Naive thymus-derived CD4-positive, alpha-beta T cell (primary cell): Measurements from ENCODE around the gene ZNF649. TPM values are rescaled to one million over a fixed set of nuclear protein-coding genes. Genes with fewer than 3 reads are reported as not detected.

ENCODE experiments used
- ATAC-seq: fragments of 150-1000 bp; cut with Tn5 transposase; 2 replicates; pipeline ENCODE4 v1.10.0; 2021; ENCODE audit warnings: mild to moderate bottlenecking, moderate library complexity
- CTCF ChIA-PET: fragments of 350-600 bp; sonication (Branson Sonifier 250); formaldehyde crosslinking; loops from one replicate; lab custom pipeline; 2021; ENCODE audit warnings: antibody characterized with exemption; lab: Charles Lee
- POLR2A ChIA-PET: fragments of 350-600 bp; sonication (Branson Sonifier 250); formaldehyde crosslinking; loops from one replicate; lab custom pipeline; 2021; ENCODE audit warnings: antibody characterized with exemption, inconsistent platforms; lab: Charles Lee
- DNase-seq, 9 donors: peaks; one replicate each; pipeline versions ENCODE4 v3.0.0 to v3.0.0-alpha.2; 2020 to 2022; ENCODE audit warnings: mixed read lengths in 1 of 9
- H3K27ac ChIP-seq: one replicate; pipeline ENCODE4 v1.7.0; 2013; ENCODE audit warnings: mild to moderate bottlenecking, low read depth, low read length, moderate library complexity
- H3K27me3 ChIP-seq, 2 donors: one replicate each; pipeline ENCODE4 v1.7.0; 2013; ENCODE audit warnings: low read length in 2 of 2, mild to moderate bottlenecking in 2 of 2, moderate library complexity in 2 of 2; ENCODE audit not compliant: control insufficient read depth in 2 of 2, insufficient read depth in 2 of 2
- H3K36me3 ChIP-seq, 3 experiments: 1 replicate in 2 of 3; 2 replicates in 1 of 3; pipeline ENCODE4 v1.7.0; 2013; ENCODE audit warnings: low read length in 3 of 3, mild to moderate bottlenecking in 3 of 3, moderate library complexity in 1 of 3; ENCODE audit not compliant: insufficient read depth in 3 of 3, control insufficient read depth in 2 of 3
- H3K4me1 ChIP-seq, 2 donors: one replicate each; pipeline ENCODE4 v1.7.0; 2013; ENCODE audit warnings: low read length in 2 of 2, mild to moderate bottlenecking in 2 of 2, moderate library complexity in 1 of 2; ENCODE audit not compliant: control insufficient read depth in 2 of 2, insufficient read depth in 2 of 2
- H3K4me3 ChIP-seq: 2 replicates; pipeline ENCODE4 v1.7.0; 2013; ENCODE audit warnings: mild to moderate bottlenecking, low read length
- H3K9me3 ChIP-seq, 3 experiments: 1 replicate in 2 of 3; 2 replicates in 1 of 3; pipeline ENCODE4 v1.7.0; 2013; ENCODE audit warnings: low read length in 3 of 3; ENCODE audit not compliant: control insufficient read depth in 2 of 3
- H3K27ac Mint-ChIP-seq, 9 donors: one replicate each; pipeline ENCODE4 v1.8.0; 2020 to 2022; ENCODE audit warnings: mixed read lengths in 9 of 9, mild to moderate bottlenecking in 8 of 9, moderate library complexity in 5 of 9, inconsistent platforms in 2 of 9
- H3K27me3 Mint-ChIP-seq, 5 donors: one replicate each; pipeline ENCODE4 v1.8.0; 2021 to 2022; ENCODE audit warnings: mixed read lengths in 5 of 5, mild to moderate bottlenecking in 1 of 5
- H3K36me3 Mint-ChIP-seq, 5 donors: one replicate each; pipeline ENCODE4 v1.8.0; 2020 to 2022; ENCODE audit warnings: mixed read lengths in 5 of 5, mild to moderate bottlenecking in 3 of 5, inconsistent platforms in 1 of 5
- H3K4me1 Mint-ChIP-seq, 7 donors: one replicate each; pipeline ENCODE4 v1.8.0; 2020 to 2022; ENCODE audit warnings: mixed read lengths in 7 of 7, mild to moderate bottlenecking in 3 of 7, inconsistent platforms in 1 of 7
- H3K4me3 Mint-ChIP-seq, 10 donors: one replicate each; pipeline ENCODE4 v1.8.0; 2020 to 2022; ENCODE audit warnings: mild to moderate bottlenecking in 10 of 10, mixed read lengths in 10 of 10, moderate library complexity in 6 of 10, inconsistent platforms in 2 of 10
- H3K9me3 Mint-ChIP-seq, 11 donors: one replicate each; pipeline ENCODE4 v1.8.0; 2020 to 2022; ENCODE audit warnings: mixed read lengths in 11 of 11, mild to moderate bottlenecking in 4 of 11, inconsistent platforms in 1 of 11, moderate library complexity in 1 of 11
- intact Hi-C, 2 donors: fragments of 100-400 bp; cut with micrococcal nuclease; formaldehyde crosslinking; loops; one replicate each; pipeline ENCODE4 v1.15.1; 2023
- polyA plus RNA-seq, 2 donors: library from polyadenylated mRNA; unstranded; fragments of 300-500 nt; fragmentation: Illumina TruSeq; gene quantifications; one replicate each; pipeline ENCODE4 v1.2.3, GENCODE V29; 2021
- total RNA-seq, 6 experiments: library from RNA in 5 of 6; stranded (reverse) in 5 of 6; gene quantifications; 1 replicate in 5 of 6; 2 replicates in 1 of 6; pipeline ENCODE4 v1.2.3 and lab custom pipeline; 2021 to 2026

ZNF649 gene
- total and polyA plus RNA-seq, 7 experiments from 2014 or later, result 9.3 to 33.4 (median 14.3) TPM

DNA sequence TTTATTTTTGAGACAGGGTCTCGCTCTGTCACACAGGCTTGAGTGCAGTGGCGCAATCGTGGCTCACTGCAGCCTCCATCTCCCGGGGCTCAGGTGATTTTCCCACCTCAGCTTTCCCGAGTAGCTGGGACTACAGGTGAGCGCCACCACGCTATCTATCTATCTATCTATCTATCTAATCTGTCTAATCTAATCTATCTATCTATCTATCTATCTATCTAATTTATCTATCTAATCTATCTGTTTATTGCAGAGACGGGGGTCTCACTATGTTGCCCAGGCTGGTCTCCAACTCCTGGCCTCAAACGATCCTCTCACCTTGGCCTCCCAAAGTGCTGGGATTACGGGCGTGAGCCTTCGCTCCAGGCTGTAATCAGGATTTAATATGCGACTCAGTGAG lies 23.0 kb upstream of the ZNF649 start:
- peaks cover 7 to 95% (median 56%) of the 10 kb centered on the region in 11 donors for H3K9me3 Mint-ChIP-seq
- H3K4me3 ChIP-seq, result peak overlapping the region; percentile 70
- POLR2A ChIA-PET, result interaction anchor here (0.7 kb wide), 1 partner anchor 347 kb away, joined by 3 read pairs; no protein-coding TSS in a partner anchor
- peak overlapping the region; percentile 87 to 96 (median 92) for H3K27ac Mint-ChIP-seq
- no peaks in the 10 kb centered on the region for H3K27me3 ChIP-seq
- CTCF ChIA-PET, result no interaction called here
- peaks cover 0 to 21% (median 0%) of the 10 kb centered on the region in 3 experiments for H3K9me3 ChIP-seq
- no peaks in the 10 kb centered on the region for H3K27me3 Mint-ChIP-seq
- intact Hi-C loops, result loop anchor here (1.0 to 10.0 kb wide), 10 partner anchors 23 to 1175 kb away; partner anchors contain the start of genes ZNF350 (in 2 of the 2), ZNF614 (in 2 of the 2), ZNF615 (in 2 of the 2) and ZNF649 (in 2 of the 2)
- peak overlapping the region; percentile 77 for H3K27ac ChIP-seq
- peak overlapping the region; percentile 90 to 100 (median 97) for H3K4me3 Mint-ChIP-seq
- peaks cover 34 to 59% (median 55%) of the 10 kb centered on the region in 5 donors for H3K36me3 Mint-ChIP-seq
- H3K36me3 ChIP-seq, result peaks cover 0 to 37% (median 4%) of the 10 kb centered on the region in 3 experiments
- H3K4me1 Mint-ChIP-seq, result peaks cover 19 to 41% (median 36%) of the 10 kb centered on the region in 7 donors
- peaks cover 4% of the 10 kb centered on the region in 2 donors for H3K4me1 ChIP-seq
- ATAC-seq, result no peak
- no peak for DNase-seq

DNA sequence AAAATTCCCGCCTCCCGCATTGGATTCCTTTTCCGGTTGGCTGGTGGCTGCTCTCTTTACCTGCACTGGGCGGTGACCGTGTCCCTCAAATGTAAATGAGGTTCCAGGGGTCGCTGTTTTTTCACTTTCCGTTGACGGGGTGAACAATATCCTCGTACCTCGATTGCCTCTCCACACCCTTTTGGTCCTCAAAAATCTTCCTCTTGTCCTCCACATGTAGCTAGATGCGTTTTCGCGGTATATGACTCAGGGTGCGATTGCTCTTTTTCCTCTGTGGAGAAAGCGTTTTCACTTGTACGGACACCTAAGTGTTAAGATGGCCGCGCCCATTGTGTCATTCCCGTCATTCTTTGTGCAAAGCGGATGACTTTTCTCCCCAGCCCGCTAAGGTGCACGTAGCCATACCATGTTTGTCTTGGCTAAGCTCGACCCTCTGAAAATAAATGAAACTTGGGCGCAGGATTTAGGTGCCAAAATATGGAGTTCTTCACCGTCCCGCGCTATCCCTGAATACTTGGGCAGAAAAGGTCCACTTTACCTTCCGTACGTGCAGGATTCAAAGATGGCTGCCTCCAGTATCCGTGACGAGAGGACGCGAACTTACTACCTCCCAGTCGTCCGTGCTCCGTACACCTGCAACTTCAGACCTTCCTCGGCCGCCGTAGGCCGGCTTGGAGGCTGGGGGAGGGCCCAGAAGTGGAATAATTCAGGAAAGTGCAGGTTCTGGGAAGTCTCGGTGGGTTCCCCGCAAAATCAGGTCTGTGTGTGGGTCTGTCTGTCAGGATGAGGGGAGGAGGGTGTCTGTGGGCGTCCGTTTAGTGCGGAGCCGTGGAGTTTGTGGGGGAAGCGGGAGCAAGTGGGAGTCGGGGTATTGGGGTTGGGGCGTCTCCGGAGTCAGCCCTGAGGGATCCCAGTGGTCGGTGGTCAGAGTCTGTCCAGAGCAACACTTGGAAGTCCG lies 22.2 kb upstream of the ZNF649 start, which contains the start of gene ZNF613:
Gene ZNF613 (plus strand): TSS at position 689 of the 958 bp plus-strand sequence. CDS start 8,749 bp downstream, outside the sequence.
- intact Hi-C loops, result loop anchor here (1.0 to 10.0 kb wide), 11 partner anchors 22 to 1176 kb away; partner anchors contain the start of genes ZNF350 (in 2 of the 2), ZNF614 (in 2 of the 2), ZNF615 (in 2 of the 2) and ZNF649 (in 2 of the 2)
- H3K4me1 ChIP-seq, result peaks cover 4% of the 10 kb centered on the region in 2 donors
- peak within 1 kb of the TSS; percentile 70 for H3K4me3 ChIP-seq
- peak within 1 kb of the TSS; percentile 87 to 96 (median 92) for H3K27ac Mint-ChIP-seq
- peaks cover 0 to 29% (median 0%) of the 10 kb centered on the region in 3 experiments for H3K36me3 ChIP-seq
- CTCF ChIA-PET, result no interaction called here
- POLR2A ChIA-PET, result interaction anchor here (0.5 to 1.1 kb wide), 5 partner anchors 10 to 73 kb away, joined by 3 to 4 read pairs (median 3); partner anchors contain the start of gene ZNF350
- H3K9me3 ChIP-seq, result peaks cover 0 to 27% (median 8%) of the 10 kb centered on the region in 3 experiments
- H3K27me3 Mint-ChIP-seq, result no peaks in the 10 kb centered on the region
- peaks cover 7 to 96% (median 61%) of the 10 kb centered on the region in 11 donors for H3K9me3 Mint-ChIP-seq
- ATAC-seq, result peak; percentile 92
- H3K27ac ChIP-seq, result peak within 1 kb of the TSS; percentile 77
- H3K4me1 Mint-ChIP-seq, result peaks cover 19 to 41% (median 36%) of the 10 kb centered on the region in 7 donors
- H3K36me3 Mint-ChIP-seq, result peaks cover 34 to 56% (median 54%) of the 10 kb centered on the region in 5 donors
- DNase-seq, result peak; percentile 65 to 87 (median 83)
- H3K4me3 Mint-ChIP-seq, result peak within 1 kb of the TSS; percentile 90 to 100 (median 97)
- no peaks in the 10 kb centered on the region for H3K27me3 ChIP-seq

DNA sequence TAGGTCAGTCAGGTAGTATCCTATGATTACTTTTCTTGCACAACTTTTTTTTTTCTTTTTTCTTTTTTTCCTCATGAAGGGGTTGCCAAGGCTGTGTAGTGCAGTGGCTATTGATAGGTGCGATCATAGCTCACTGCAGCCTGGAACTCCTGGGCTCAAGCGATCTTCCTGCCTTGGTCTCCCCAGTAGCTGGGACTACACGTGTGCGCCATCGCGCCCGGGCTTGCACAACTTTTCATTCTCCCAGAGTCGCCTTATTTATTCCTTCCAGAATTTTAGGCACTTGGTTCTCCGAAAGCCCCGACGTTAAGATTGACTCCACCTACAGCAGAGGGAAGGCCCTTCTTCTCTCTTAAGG lies 21.6 kb upstream of the ZNF649 start:
- H3K4me1 ChIP-seq, result peaks cover 4% of the 10 kb centered on the region in 2 donors
- no peak for ATAC-seq
- Mint-ChIP-seq H3K9me3 (peaks cover 4 to 96% (median 63%) of the 10 kb centered on the region in 11 donors), H3K36me3 (peaks cover 29 to 54% (median 47%) of the 10 kb centered on the region in 5 donors), H3K27ac (peak overlapping the region; percentile 87 to 96 (median 92)), H3K4me3 (peak overlapping the region; percentile 90 to 100 (median 97)), H3K4me1 (peaks cover 19 to 40% (median 36%) of the 10 kb centered on the region in 7 donors), H3K27me3 (no peaks in the 10 kb centered on the region)
- H3K36me3 ChIP-seq, result peaks cover 0 to 22% (median 0%) of the 10 kb centered on the region in 3 experiments
- peak overlapping the region; percentile 70 for H3K4me3 ChIP-seq
- peaks cover 0 to 28% (median 13%) of the 10 kb centered on the region in 3 experiments for H3K9me3 ChIP-seq
- ChIA-PET CTCF (no interaction called here), POLR2A (interaction anchor here (0.5 to 1.1 kb wide), 6 partner anchors 9 to 74 kb away, joined by 3 to 4 read pairs (median 3); partner anchors contain the start of gene ZNF350)
- no peak for DNase-seq
- H3K27ac ChIP-seq, result peak overlapping the region; percentile 77
- no peaks in the 10 kb centered on the region for H3K27me3 ChIP-seq
- intact Hi-C loops, result loop anchor here (1.0 to 10.0 kb wide), 3 partner anchors 213 to 438 kb away; partner anchors contain the start of genes PPP2R1A (in 1 of the 2), ZNF616 (in 1 of the 2) and ZNF880 (in 1 of the 2)

- Histone ChIP-seq H3K4me3 (peak overlapping the region; percentile 9), H3K9me3 (peaks cover 0 to 59% (median 16%) of the 10 kb centered on the region in 3 experiments), H3K4me1 (peaks cover 0 to 4% of the 10 kb centered on the region in 2 donors), H3K27ac (no peak overlapping the region), H3K36me3 (peaks cover 0 to 3% (median 0%) of the 10 kb centered on the region in 3 experiments), H3K27me3 (no peaks in the 10 kb centered on the region)
- Mint-ChIP-seq H3K9me3 (peaks cover 4 to 100% (median 72%) of the 10 kb centered on the region in 11 donors), H3K4me3 (no peak overlapping the region), H3K27ac (no peak overlapping the region), H3K36me3 (peaks cover 10 to 30% (median 19%) of the 10 kb centered on the region in 5 donors), H3K27me3 (no peaks in the 10 kb centered on the region), H3K4me1 (peaks cover 4 to 8% (median 7%) of the 10 kb centered on the region in 7 donors)
- POLR2A ChIA-PET, result no interaction called here
- CTCF ChIA-PET, result no interaction called here
- intact Hi-C loops, result loop anchor here in 1 of 2 donors (10.0 kb wide), 1 partner anchor 443 kb away; the partner anchor contains the start of gene ZNF880
- DNase-seq (peak in 2 of 9 donors; percentile 1 to 8), ATAC-seq (no peak)
Observed at GRCh38 chr19:51921949-51922348, 17.1 kb upstream of the ZNF649 start.

- DNase-seq (no peak), ATAC-seq (no peak)
- intact Hi-C loops, result loop anchor here in 1 of 2 donors (10.0 kb wide), 1 partner anchor 445 kb away; the partner anchor contains the start of gene ZNF880
- Histone ChIP-seq H3K27ac (no peak overlapping the region), H3K36me3 (no peaks in the 10 kb centered on the region), H3K9me3 (peaks cover 14 to 82% (median 31%) of the 10 kb centered on the region in 3 experiments), H3K4me1 (no peaks in the 10 kb centered on the region), H3K4me3 (no peak overlapping the region), H3K27me3 (no peaks in the 10 kb centered on the region)
- H3K9me3 Mint-ChIP-seq, result peaks cover 12 to 100% (median 71%) of the 10 kb centered on the region in 11 donors
- no peaks in the 10 kb centered on the region for H3K4me1 Mint-ChIP-seq
- H3K36me3 Mint-ChIP-seq, result peaks cover 6 to 32% (median 11%) of the 10 kb centered on the region in 5 donors
- no peak overlapping the region for H3K4me3 Mint-ChIP-seq
- ChIA-PET CTCF (no interaction called here), POLR2A (no interaction called here)
- peaks cover 0 to 3% (median 0%) of the 10 kb centered on the region in 5 donors for H3K27me3 Mint-ChIP-seq
- no peak overlapping the region for H3K27ac Mint-ChIP-seq
Observed at GRCh38 chr19:51919606-51920005, 14.8 kb upstream of the ZNF649 start.

GRCh38 chr19:51916167-51916566 lies 11.3 kb upstream of the ZNF649 start:
- H3K4me3 Mint-ChIP-seq, result no peak overlapping the region
- peaks cover 0 to 3% (median 0%) of the 10 kb centered on the region in 5 donors for H3K27me3 Mint-ChIP-seq
- no peak overlapping the region for H3K27ac ChIP-seq
- no peaks in the 10 kb centered on the region for H3K4me1 Mint-ChIP-seq
- H3K27me3 ChIP-seq, result no peaks in the 10 kb centered on the region
- POLR2A ChIA-PET, result no interaction called here
- H3K9me3 Mint-ChIP-seq, result peaks cover 18 to 97% (median 60%) of the 10 kb centered on the region in 11 donors
- no peak overlapping the region for H3K4me3 ChIP-seq
- no peaks in the 10 kb centered on the region for H3K4me1 ChIP-seq
- peaks cover 5 to 39% (median 14%) of the 10 kb centered on the region in 5 donors for H3K36me3 Mint-ChIP-seq
- ATAC-seq, result no peak
- H3K27ac Mint-ChIP-seq, result no peak overlapping the region
- peaks cover 19 to 70% (median 24%) of the 10 kb centered on the region in 3 experiments for H3K9me3 ChIP-seq
- CTCF ChIA-PET, result no interaction called here
- DNase-seq, result no peak
- no peaks in the 10 kb centered on the region for H3K36me3 ChIP-seq
- intact Hi-C loops, result no loop called here
